ENCODE results near the gene COL4A3.

Gene COL4A3

GRCh38 chr2:227317834-227318233, 153.4 kb downstream of the COL4A3 start:
- no peaks in the 10 kb centered on the region for H3K9me3 ChIP-seq (ENCODE audit: control insufficient read depth in 2 of 2, low read length in 2 of 2)
- H3K4me3 ChIP-seq (ENCODE audit: low read length in 2 of 2), result no peak overlapping the region
- H3K27me3 ChIP-seq (ENCODE audit: control insufficient read depth in 1 of 2, insufficient read depth in 2 of 2, low read length in 2 of 2), result no peaks in the 10 kb centered on the region
- no peaks in the 10 kb centered on the region for H3K4me1 ChIP-seq (ENCODE audit: control insufficient read depth, insufficient read depth, low read length)
- no peak overlapping the region for H3K27ac ChIP-seq (ENCODE audit: low read length)
- no peaks in the 10 kb centered on the region for H3K36me3 ChIP-seq (ENCODE audit: control insufficient read depth in 2 of 2, insufficient read depth in 2 of 2, low read length in 2 of 2)
- no peak overlapping the region for H3K9ac ChIP-seq (ENCODE audit: low read length in 2 of 2)

DNA sequence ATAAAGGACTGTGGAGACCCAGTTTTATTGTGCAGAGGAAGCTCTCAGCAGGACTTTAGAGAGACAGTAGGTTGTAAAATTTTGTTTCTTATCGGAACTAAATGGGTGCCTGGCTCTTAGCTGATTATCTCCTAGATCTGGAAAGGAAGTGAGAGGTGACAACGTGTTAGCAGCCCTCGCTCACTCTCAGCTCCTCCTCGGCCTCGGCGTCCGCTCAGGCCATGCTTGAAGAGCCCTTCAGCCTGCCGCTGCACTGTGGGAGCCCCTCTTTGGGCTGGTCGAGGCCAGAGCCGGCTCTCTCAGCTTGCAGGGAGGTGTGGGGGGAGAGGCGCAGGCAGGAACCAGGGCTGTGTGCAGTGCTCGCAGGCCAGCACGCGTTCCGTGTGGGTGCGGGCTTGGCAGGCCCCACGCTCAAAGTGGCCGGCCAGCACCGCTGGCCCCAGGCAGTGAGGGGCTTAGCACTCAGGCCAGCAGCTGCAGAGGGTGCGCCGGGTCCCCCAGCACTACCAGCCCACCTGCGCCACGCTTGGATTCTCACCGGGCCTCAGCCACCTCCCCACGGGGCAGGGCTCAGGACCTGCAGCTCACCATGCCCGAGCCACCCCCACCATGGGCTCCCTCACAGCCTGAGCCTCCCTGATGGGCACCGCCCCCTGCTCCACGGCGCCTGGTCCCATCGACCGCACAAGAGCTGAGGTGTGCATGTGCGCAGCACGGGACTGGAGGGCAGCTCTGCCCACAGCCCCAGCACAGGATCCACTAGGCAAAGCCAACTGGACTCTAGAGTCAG, 156.1 kb downstream of the COL4A3 start:
- Histone ChIP-seq H3K4me3 (ENCODE audit: low read length in 2 of 2) (no peak overlapping the region), H3K9ac (ENCODE audit: low read length in 2 of 2) (no peak overlapping the region), H3K27me3 (ENCODE audit: control insufficient read depth in 1 of 2, insufficient read depth in 2 of 2, low read length in 2 of 2) (no peaks in the 10 kb centered on the region), H3K27ac (ENCODE audit: low read length) (no peak overlapping the region), H3K36me3 (ENCODE audit: control insufficient read depth in 2 of 2, insufficient read depth in 2 of 2, low read length in 2 of 2) (no peaks in the 10 kb centered on the region), H3K4me1 (ENCODE audit: control insufficient read depth, insufficient read depth, low read length) (no peaks in the 10 kb centered on the region), H3K9me3 (ENCODE audit: control insufficient read depth in 2 of 2, low read length in 2 of 2) (no peaks in the 10 kb centered on the region)

DNA sequence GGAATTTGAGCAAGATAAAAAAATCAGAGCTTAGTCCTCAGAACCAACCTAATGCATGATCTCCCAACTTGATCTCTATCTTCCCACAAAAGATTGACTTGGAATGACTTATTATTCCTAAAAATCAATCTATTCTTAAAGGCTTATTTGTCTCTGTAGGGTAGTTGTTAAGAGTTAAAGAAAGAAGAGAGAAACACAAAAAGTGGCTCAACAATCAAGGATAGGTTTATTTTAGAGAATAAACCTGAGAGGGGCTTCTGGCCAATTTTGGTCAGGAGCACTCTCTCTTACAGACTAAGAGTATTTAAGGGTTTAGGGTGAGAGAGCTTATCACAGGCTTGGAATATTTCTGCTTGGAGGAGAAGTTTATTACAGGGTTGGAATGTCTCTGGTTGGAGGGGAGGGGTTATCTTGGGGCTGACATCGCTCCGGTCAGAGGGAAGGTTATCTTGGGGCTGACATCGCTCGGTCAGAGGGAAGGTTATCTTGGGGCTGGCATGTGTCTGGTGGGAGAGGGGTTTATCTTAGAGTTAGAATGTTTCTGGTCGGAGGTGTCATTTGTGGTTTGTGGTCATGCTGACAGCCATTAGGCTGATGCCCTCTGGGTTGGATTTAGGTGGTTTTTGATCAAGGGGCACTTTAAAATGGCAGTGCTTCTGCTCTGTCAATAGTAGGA, 158.2 kb downstream of the COL4A3 start:
- no peaks in the 10 kb centered on the region for H3K9me3 ChIP-seq (ENCODE audit: control insufficient read depth in 2 of 2, low read length in 2 of 2)
- H3K4me1 ChIP-seq (ENCODE audit: control insufficient read depth, insufficient read depth, low read length), result no peaks in the 10 kb centered on the region
- no peak overlapping the region for H3K27ac ChIP-seq (ENCODE audit: low read length)
- no peaks in the 10 kb centered on the region for H3K36me3 ChIP-seq (ENCODE audit: control insufficient read depth in 2 of 2, insufficient read depth in 2 of 2, low read length in 2 of 2)
- H3K9ac ChIP-seq (ENCODE audit: low read length in 2 of 2), result no peak overlapping the region
- H3K4me3 ChIP-seq (ENCODE audit: low read length in 2 of 2), result no peak overlapping the region
- no peaks in the 10 kb centered on the region for H3K27me3 ChIP-seq (ENCODE audit: control insufficient read depth in 1 of 2, insufficient read depth in 2 of 2, low read length in 2 of 2)

GRCh38 chr2:227323818-227324217, 159.4 kb downstream of the COL4A3 start:
- Histone ChIP-seq H3K9ac (ENCODE audit: low read length in 2 of 2) (no peak overlapping the region), H3K4me3 (ENCODE audit: low read length in 2 of 2) (peak overlapping the region; percentile 89 to 90), H3K27ac (ENCODE audit: low read length) (no peak overlapping the region), H3K27me3 (ENCODE audit: control insufficient read depth in 1 of 2, insufficient read depth in 2 of 2, low read length in 2 of 2) (no peaks in the 10 kb centered on the region), H3K36me3 (ENCODE audit: control insufficient read depth in 2 of 2, insufficient read depth in 2 of 2, low read length in 2 of 2) (no peaks in the 10 kb centered on the region), H3K9me3 (ENCODE audit: control insufficient read depth in 2 of 2, low read length in 2 of 2) (no peaks in the 10 kb centered on the region), H3K4me1 (ENCODE audit: control insufficient read depth, insufficient read depth, low read length) (no peaks in the 10 kb centered on the region)

DNA sequence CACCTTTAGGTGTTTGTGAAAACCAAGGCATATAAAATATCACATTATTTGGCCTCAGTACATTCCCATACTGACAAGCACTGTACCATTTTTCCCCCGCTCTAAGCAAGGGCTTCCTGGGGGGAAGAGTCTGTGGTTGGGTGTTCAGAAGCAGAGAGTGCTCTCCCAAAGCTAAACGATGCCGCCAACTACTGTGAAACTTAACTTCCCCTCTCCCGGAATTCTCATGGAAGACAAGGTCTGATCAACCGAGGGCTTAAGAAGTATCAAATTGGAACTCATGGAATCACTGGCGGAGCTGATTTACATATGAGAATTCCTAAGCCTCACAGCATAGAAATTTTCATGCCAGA, 160.2 kb downstream of the COL4A3 start:
- Histone ChIP-seq H3K36me3 (ENCODE audit: control insufficient read depth in 2 of 2, insufficient read depth in 2 of 2, low read length in 2 of 2) (no peaks in the 10 kb centered on the region), H3K9ac (ENCODE audit: low read length in 2 of 2) (peak overlapping the region; percentile 87 to 94), H3K4me3 (ENCODE audit: low read length in 2 of 2) (peak overlapping the region; percentile 89 to 90), H3K4me1 (ENCODE audit: control insufficient read depth, insufficient read depth, low read length) (no peaks in the 10 kb centered on the region), H3K9me3 (ENCODE audit: control insufficient read depth in 2 of 2, low read length in 2 of 2) (no peaks in the 10 kb centered on the region), H3K27me3 (ENCODE audit: control insufficient read depth in 1 of 2, insufficient read depth in 2 of 2, low read length in 2 of 2) (no peaks in the 10 kb centered on the region), H3K27ac (ENCODE audit: low read length) (peak overlapping the region; percentile 80)

DNA sequence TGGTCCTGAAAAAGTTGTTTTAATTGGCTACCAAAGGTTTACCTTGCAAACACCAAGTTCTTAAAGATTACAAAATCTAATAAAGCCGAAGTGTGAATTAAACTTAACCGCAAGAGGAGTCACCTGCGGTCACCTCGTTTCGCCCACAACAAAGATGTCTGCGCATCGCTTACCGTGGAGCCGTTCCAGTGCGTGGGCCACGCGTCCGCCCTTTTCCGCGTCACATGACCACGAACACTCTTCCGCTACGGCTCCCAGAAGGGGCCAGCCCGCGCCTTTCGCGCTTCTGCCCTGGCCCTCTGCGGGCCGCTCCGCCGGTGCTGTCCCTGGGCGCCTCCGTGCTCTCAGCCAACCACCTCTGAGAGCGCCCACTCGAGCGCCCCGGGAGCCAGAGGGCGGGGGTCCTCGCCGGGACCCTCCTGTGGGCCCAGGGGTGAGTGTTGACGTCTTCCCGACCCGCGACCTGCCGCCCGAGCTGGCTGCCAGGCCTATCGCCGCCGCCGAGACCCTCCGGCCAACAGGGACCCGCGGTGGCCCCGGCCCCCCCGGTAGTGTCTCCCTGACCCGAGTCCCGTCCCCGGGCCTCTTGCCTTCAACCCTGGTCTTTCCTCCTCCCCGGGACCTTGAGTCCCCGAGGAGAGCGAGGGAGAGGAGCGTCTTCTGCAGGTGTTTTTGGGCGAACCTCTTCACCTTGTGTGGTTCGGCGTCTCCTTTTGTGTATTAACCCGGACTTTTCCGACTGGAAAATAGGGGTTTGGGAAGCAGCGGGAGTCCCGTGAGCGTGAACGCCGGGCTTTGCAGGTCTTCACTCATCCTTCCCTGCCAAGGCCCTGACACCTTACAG, 160.8 kb downstream of the COL4A3 start, which contains the start of gene MFF:
MFF (plus strand) TSS at position 257 of the 844 bp plus-strand sequence. CDS start 5,415 bp downstream, outside the sequence.
- Histone ChIP-seq H3K4me1 (ENCODE audit: control insufficient read depth, insufficient read depth, low read length) (no peaks in the 10 kb centered on the region), H3K36me3 (ENCODE audit: control insufficient read depth in 2 of 2, insufficient read depth in 2 of 2, low read length in 2 of 2) (no peaks in the 10 kb centered on the region), H3K27me3 (ENCODE audit: control insufficient read depth in 1 of 2, insufficient read depth in 2 of 2, low read length in 2 of 2) (no peaks in the 10 kb centered on the region)

GRCh38 chr2:227325839-227326195, 161.4 kb downstream of the COL4A3 start:
- Histone ChIP-seq H3K4me3 (ENCODE audit: low read length in 2 of 2) (peak overlapping the region; percentile 89 to 90), H3K27me3 (ENCODE audit: control insufficient read depth in 1 of 2, insufficient read depth in 2 of 2, low read length in 2 of 2) (no peaks in the 10 kb centered on the region), H3K4me1 (ENCODE audit: control insufficient read depth, insufficient read depth, low read length) (no peaks in the 10 kb centered on the region), H3K9ac (ENCODE audit: low read length in 2 of 2) (peak overlapping the region; percentile 87 to 94), H3K36me3 (ENCODE audit: control insufficient read depth in 2 of 2, insufficient read depth in 2 of 2, low read length in 2 of 2) (no peaks in the 10 kb centered on the region), H3K27ac (ENCODE audit: low read length) (peak overlapping the region; percentile 80), H3K9me3 (ENCODE audit: control insufficient read depth in 2 of 2, low read length in 2 of 2) (no peaks in the 10 kb centered on the region)

More for the DNA sequence above, 160.8 kb downstream of the COL4A3 start, which contains the start of gene MFF:
- H3K9me3 ChIP-seq (ENCODE audit: control insufficient read depth in 2 of 2, low read length in 2 of 2), result no peaks in the 10 kb centered on the region
- H3K27ac ChIP-seq (ENCODE audit: low read length), result peak within 1 kb of the TSS; percentile 80
- H3K4me3 ChIP-seq (ENCODE audit: low read length in 2 of 2), result peak within 1 kb of the TSS; percentile 89 to 90
- H3K9ac ChIP-seq (ENCODE audit: low read length in 2 of 2), result peak within 1 kb of the TSS; percentile 87 to 94

DNA sequence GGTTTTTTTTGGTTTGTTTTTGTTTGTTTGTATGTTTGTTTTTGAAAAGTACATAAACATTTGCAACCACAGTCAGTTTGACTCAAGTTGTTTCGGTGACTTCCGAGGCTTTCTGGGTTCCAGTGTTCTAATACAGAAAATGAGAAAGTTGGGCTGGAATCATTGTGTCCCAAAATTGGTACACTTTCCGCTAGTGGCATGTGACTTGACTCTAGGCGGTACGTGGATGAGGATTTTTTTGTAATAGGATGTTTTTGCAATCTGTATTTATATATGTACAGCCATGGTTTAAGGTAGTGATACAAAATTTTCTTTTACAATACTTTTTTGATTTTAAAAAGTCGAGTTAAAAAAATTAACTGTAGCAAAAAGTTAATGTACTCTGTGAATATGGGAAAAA, 162.4 kb downstream of the COL4A3 start:
- Histone ChIP-seq H3K9me3 (ENCODE audit: control insufficient read depth in 2 of 2, low read length in 2 of 2) (no peaks in the 10 kb centered on the region), H3K9ac (ENCODE audit: low read length in 2 of 2) (no peak overlapping the region), H3K27ac (ENCODE audit: low read length) (no peak overlapping the region), H3K27me3 (ENCODE audit: control insufficient read depth in 1 of 2, insufficient read depth in 2 of 2, low read length in 2 of 2) (no peaks in the 10 kb centered on the region), H3K4me1 (ENCODE audit: control insufficient read depth, insufficient read depth, low read length) (no peaks in the 10 kb centered on the region), H3K4me3 (ENCODE audit: low read length in 2 of 2) (no peak overlapping the region), H3K36me3 (ENCODE audit: control insufficient read depth in 2 of 2, insufficient read depth in 2 of 2, low read length in 2 of 2) (no peaks in the 10 kb centered on the region)

DNA sequence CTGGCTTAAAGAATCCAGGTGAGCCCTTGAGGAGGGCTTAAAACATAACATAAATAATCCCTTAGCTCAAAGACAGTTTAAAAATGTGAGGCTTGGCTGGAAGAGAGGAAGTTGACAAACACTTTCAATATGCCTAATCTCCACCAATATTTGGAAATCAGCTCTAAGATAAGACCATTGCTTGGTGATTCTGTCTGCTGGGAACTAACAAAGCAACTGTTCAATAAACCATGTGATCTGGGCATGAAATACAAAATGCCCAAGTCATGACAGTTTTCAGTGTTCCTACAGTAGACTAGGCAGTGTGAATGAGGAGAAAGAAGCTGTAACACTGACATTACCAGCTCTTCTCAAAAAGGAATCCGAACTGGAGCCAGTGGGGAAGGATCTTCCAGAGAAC, 171.3 kb downstream of the COL4A3 start:
- Histone ChIP-seq H3K4me3 (ENCODE audit: low read length in 2 of 2) (no peak overlapping the region), H3K27me3 (ENCODE audit: control insufficient read depth in 1 of 2, insufficient read depth in 2 of 2, low read length in 2 of 2) (no peaks in the 10 kb centered on the region), H3K27ac (ENCODE audit: low read length) (no peak overlapping the region), H3K4me1 (ENCODE audit: control insufficient read depth, insufficient read depth, low read length) (no peaks in the 10 kb centered on the region), H3K36me3 (ENCODE audit: control insufficient read depth in 2 of 2, insufficient read depth in 2 of 2, low read length in 2 of 2) (peaks cover 6 to 18% of the 10 kb centered on the region in 2 donors), H3K9ac (ENCODE audit: low read length in 2 of 2) (no peak overlapping the region), H3K9me3 (ENCODE audit: control insufficient read depth in 2 of 2, low read length in 2 of 2) (no peaks in the 10 kb centered on the region)

- Histone ChIP-seq H3K9me3 (ENCODE audit: control insufficient read depth in 2 of 2, low read length in 2 of 2) (no peaks in the 10 kb centered on the region), H3K4me1 (ENCODE audit: control insufficient read depth, insufficient read depth, low read length) (no peaks in the 10 kb centered on the region), H3K36me3 (ENCODE audit: control insufficient read depth in 2 of 2, insufficient read depth in 2 of 2, low read length in 2 of 2) (peaks cover 6 to 18% of the 10 kb centered on the region in 2 donors), H3K27ac (ENCODE audit: low read length) (no peak overlapping the region), H3K27me3 (ENCODE audit: control insufficient read depth in 1 of 2, insufficient read depth in 2 of 2, low read length in 2 of 2) (no peaks in the 10 kb centered on the region), H3K4me3 (ENCODE audit: low read length in 2 of 2) (no peak overlapping the region), H3K9ac (ENCODE audit: low read length in 2 of 2) (no peak overlapping the region)
Observed at GRCh38 chr2:227337442-227337841, 173.0 kb downstream of the COL4A3 start.

Data from stomach smooth muscle (tissue), 2 donors.